PC-9 (cell line): ENCODE measurements around the gene EPG5. TPM values are rescaled to one million over a fixed set of nuclear protein-coding genes. Genes with fewer than 3 reads are reported as not detected.

Source experiments
- BruUV-seq: library from RNA; stranded (reverse); fragments of 400-500 nt; replicated peaks from 2 replicates; lab custom pipeline; 2021; lab: Mats Ljungman, UMichigan
- CTCF ChIA-PET: fragments of 300-600 bp; sonication (Branson Sonifier 250); formaldehyde crosslinking; loops from one replicate; lab custom pipeline; 2022; ENCODE audit warnings: antibody characterized with exemption; lab: Charles Lee
- POLR2A ChIA-PET: fragments of 300-600 bp; sonication (Branson Sonifier 250); formaldehyde crosslinking; loops from one replicate; lab custom pipeline; 2022; ENCODE audit warnings: antibody characterized with exemption; ENCODE audit not compliant: unreplicated experiment; lab: Charles Lee
- DNase-seq, 2 experiments: peaks; one replicate each; pipeline versions ENCODE4 v3.0.0 to v3.0.0-alpha.2; 2015 to 2022; ENCODE audit warnings: mixed read lengths in 1 of 2
- H2AFZ ChIP-seq: fragments of 200-600 bp; sonication (generic); 2 replicates; pipeline ENCODE4 v1.8.1; 2017; ENCODE audit warnings: antibody characterized with exemption
- H3F3A ChIP-seq: fragments of 200-600 bp; sonication (generic); 2 replicates; pipeline ENCODE4 v1.8.1; 2017; ENCODE audit warnings: antibody characterized with exemption, mild to moderate bottlenecking, low read depth; ENCODE audit not compliant: insufficient read depth
- H3K27ac ChIP-seq: fragments of 200-600 bp; sonication (generic); 2 replicates; pipeline ENCODE4 v1.6.1; 2016; ENCODE audit warnings: mixed run types
- H3K27me3 ChIP-seq: fragments of 200-600 bp; sonication (generic); 2 replicates; pipeline ENCODE4 v1.6.1; 2016; ENCODE audit warnings: low read depth, mixed run types; ENCODE audit not compliant: insufficient read depth
- H3K36me3 ChIP-seq: fragments of 200-600 bp; sonication (generic); 2 replicates; pipeline ENCODE4 v1.6.1; 2016; ENCODE audit warnings: low read depth, mixed run types
- H3K4me1 ChIP-seq: fragments of 200-600 bp; sonication (generic); replicated peaks from 2 replicates; pipeline ENCODE4 v1.6.1; 2016; ENCODE audit warnings: mixed run types; ENCODE audit not compliant: insufficient read depth
- H3K4me2 ChIP-seq: fragments of 200-600 bp; sonication (generic); 2 replicates; pipeline ENCODE4 v1.6.1; 2017; ENCODE audit warnings: mixed run types
- H3K4me3 ChIP-seq: fragments of 200-600 bp; sonication (generic); 2 replicates; pipeline ENCODE4 v1.6.1; 2016; ENCODE audit warnings: mixed run types
- H3K79me2 ChIP-seq: fragments of 200-600 bp; sonication (generic); 2 replicates; pipeline ENCODE4 v1.6.1; 2017; ENCODE audit warnings: low read depth, mixed run types
- H3K9me2 ChIP-seq: fragments of 200-600 bp; sonication (generic); 2 replicates; pipeline ENCODE4 v1.8.1; 2017; ENCODE audit warnings: mild to moderate bottlenecking; ENCODE audit not compliant: insufficient read depth
- H3K9me3 ChIP-seq: fragments of 200-600 bp; sonication (generic); 2 replicates; pipeline ENCODE4 v1.8.1; 2016; ENCODE audit warnings: low read depth; ENCODE audit not compliant: insufficient read depth
- H4K20me1 ChIP-seq: fragments of 200-600 bp; sonication (generic); 2 replicates; pipeline ENCODE4 v1.8.1; 2017; ENCODE audit not compliant: insufficient read depth
- EZH2 ChIP-seq: fragments of 200-600 bp; sonication (generic); IDR thresholded peaks from 2 replicates; pipeline ENCODE4 v1.8.0; 2017; ENCODE audit warnings: antibody characterized with exemption, low read depth
- intact Hi-C: fragments of 100-400 bp; cut with micrococcal nuclease; formaldehyde crosslinking; loops from one replicate; pipeline ENCODE4 v1.10.0; 2022; ENCODE audit not compliant: unreplicated experiment
- total RNA-seq: library from RNA; stranded (reverse); gene quantifications from 2 replicates; pipeline ENCODE4 v1.2.3, GENCODE V29; 2021
- TF ChIP-seq, protein P1 (sequence below): fragments of 200-600 bp; sonication (generic); conservative IDR thresholded peaks from 2 replicates; pipeline ENCODE4 v1.6.1; 2017; ENCODE audit warnings: mixed run types, antibody characterized with exemption, mild to moderate bottlenecking, moderate library complexity

Gene EPG5
- total RNA-seq, 1 experiment from 2014 or later, result 19.5 TPM

DNA sequence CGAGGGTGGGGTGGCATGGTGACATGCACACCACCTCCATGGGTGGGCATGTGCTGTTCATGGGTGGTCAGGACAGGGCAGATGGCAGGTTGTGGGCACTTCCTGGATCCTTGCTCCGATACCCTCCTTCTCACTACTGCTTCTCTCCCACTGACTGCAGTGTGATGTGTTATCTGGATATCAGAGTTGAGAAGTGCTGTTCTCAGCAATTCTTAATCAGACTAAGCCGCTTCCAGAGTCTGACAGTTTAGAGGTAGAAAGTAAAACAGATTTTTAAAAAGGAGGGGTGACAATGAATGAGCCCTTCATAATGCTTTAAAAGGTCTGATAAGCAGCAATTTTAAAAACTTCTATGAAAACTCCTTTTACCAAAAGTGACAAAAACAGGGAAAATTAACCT, 107.8 kb downstream of the EPG5 start:
- ChIA-PET POLR2A (no interaction called here), CTCF (no interaction called here)
- no peak overlapping the region for H3K4me2 ChIP-seq
- H3K27me3 ChIP-seq, result no peaks in the 10 kb centered on the region
- no peaks in the 10 kb centered on the region for H3F3A ChIP-seq
- BruUV-seq, result no TSS peak
- H4K20me1 ChIP-seq, result no peaks in the 10 kb centered on the region
- H3K27ac ChIP-seq, result no peak overlapping the region
- H3K9me3 ChIP-seq, result no peaks in the 10 kb centered on the region
- H2AFZ ChIP-seq, result no peak overlapping the region
- no peak for DNase-seq
- intact Hi-C loops, result no loop called here
- H3K9me2 ChIP-seq, result no peaks in the 10 kb centered on the region
- peaks cover 31% of the 10 kb centered on the region for H3K36me3 ChIP-seq
- no peaks in the 10 kb centered on the region for H3K79me2 ChIP-seq
- H3K4me1 ChIP-seq, result no peaks in the 10 kb centered on the region
- H3K4me3 ChIP-seq, result no peak overlapping the region
- TF ChIP-seq, protein P1, sequence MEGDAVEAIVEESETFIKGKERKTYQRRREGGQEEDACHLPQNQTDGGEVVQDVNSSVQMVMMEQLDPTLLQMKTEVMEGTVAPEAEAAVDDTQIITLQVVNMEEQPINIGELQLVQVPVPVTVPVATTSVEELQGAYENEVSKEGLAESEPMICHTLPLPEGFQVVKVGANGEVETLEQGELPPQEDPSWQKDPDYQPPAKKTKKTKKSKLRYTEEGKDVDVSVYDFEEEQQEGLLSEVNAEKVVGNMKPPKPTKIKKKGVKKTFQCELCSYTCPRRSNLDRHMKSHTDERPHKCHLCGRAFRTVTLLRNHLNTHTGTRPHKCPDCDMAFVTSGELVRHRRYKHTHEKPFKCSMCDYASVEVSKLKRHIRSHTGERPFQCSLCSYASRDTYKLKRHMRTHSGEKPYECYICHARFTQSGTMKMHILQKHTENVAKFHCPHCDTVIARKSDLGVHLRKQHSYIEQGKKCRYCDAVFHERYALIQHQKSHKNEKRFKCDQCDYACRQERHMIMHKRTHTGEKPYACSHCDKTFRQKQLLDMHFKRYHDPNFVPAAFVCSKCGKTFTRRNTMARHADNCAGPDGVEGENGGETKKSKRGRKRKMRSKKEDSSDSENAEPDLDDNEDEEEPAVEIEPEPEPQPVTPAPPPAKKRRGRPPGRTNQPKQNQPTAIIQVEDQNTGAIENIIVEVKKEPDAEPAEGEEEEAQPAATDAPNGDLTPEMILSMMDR, result no peak

DNA sequence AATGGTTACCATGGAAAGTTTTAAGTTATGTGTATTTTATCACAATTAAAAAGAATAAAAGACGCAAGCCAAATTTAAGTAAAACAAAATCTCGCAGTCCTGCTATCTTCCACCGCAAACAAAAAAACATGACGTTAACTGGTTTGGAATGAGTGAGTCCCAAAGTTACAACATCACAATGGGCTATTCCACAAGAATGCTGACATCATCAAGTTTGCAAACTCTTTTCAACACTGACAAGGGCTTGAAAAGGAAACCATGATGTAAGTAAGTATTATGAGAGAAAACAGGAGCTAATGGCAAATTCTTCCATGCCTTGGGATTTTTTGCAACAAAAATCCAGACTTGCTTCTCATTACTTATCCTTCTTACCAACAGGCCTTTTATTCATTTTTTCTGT, 110.6 kb downstream of the EPG5 start:
- H3K4me3 ChIP-seq, result no peak overlapping the region
- no peak overlapping the region for H3K4me2 ChIP-seq
- H3K27me3 ChIP-seq, result no peaks in the 10 kb centered on the region
- intact Hi-C loops, result no loop called here
- no peaks in the 10 kb centered on the region for H3K9me2 ChIP-seq
- ChIA-PET CTCF (no interaction called here), POLR2A (no interaction called here)
- peaks cover 23% of the 10 kb centered on the region for H3K36me3 ChIP-seq
- no TSS peak for BruUV-seq
- no peaks in the 10 kb centered on the region for H4K20me1 ChIP-seq
- H3K4me1 ChIP-seq, result no peaks in the 10 kb centered on the region
- no peak overlapping the region for H3K27ac ChIP-seq
- no peaks in the 10 kb centered on the region for H3K79me2 ChIP-seq
- no peak for TF ChIP-seq EZH2
- TF ChIP-seq, protein P1, result no peak
- no peaks in the 10 kb centered on the region for H3K9me3 ChIP-seq
- no peaks in the 10 kb centered on the region for H3F3A ChIP-seq
- no peak overlapping the region for H2AFZ ChIP-seq
- no peak for DNase-seq

DNA sequence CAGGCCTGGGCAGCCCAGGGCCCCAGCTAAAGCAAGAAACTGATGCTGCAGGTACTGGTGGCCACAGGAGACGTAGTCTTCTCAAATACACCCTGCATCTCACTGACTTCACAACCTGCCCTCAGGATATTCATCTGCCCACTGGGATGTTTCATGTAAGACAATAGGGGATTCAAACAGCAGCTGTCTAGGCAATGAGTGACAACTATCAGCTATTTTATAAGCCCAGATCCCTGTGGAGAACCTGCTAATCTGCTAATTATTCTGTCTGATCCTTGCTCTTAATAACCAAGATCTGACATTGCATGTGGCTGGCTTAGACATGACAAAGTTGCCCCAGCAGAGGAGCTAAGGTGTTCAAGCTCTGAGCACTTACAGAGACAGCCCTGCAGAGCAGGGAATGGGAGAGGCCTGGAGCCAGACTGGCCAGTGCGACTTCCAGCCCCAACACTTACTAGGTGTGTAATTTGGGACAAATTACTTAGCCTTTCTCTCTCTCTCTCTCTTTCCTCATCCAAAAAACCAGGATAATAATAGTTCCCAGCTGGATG, 113.0 kb downstream of the EPG5 start:
- intact Hi-C loops, result no loop called here
- Histone ChIP-seq H3K27me3 (no peaks in the 10 kb centered on the region), H2AFZ (no peak overlapping the region), H3K9me2 (no peaks in the 10 kb centered on the region), H3K36me3 (peaks cover 16% of the 10 kb centered on the region), H3F3A (no peaks in the 10 kb centered on the region), H3K4me1 (no peaks in the 10 kb centered on the region), H3K79me2 (no peaks in the 10 kb centered on the region), H4K20me1 (no peaks in the 10 kb centered on the region), H3K27ac (no peak overlapping the region), H3K4me2 (no peak overlapping the region), H3K4me3 (no peak overlapping the region), H3K9me3 (no peaks in the 10 kb centered on the region)
- no peak for DNase-seq
- POLR2A ChIA-PET, result no interaction called here
- BruUV-seq, result no TSS peak
- TF ChIP-seq, protein P1, result no peak
- no peak for TF ChIP-seq EZH2
- CTCF ChIA-PET, result no interaction called here
